Measurements from ENCODE around the gene NUDT9.
A peak's percentile ranks its signal among the peaks of the same experiment; 100 is the strongest.
"Not testable (repeated sequence)": the region's sequence is repeated elsewhere in the genome, so short reads cannot be mapped to it uniquely, and the experiment has no call there.

NUDT9 gene

GRCh38 chr4:87422104-87423052, at the start of gene NUDT9:
Gene NUDT9 (plus strand): TSS chr4:87422573. CDS start chr4:87422906, 333 bp downstream.
- DNase-seq (ENCODE audit: low spot score) = peak; percentile 91

- peak; percentile 33 for DNase-seq (ENCODE audit: low spot score)
Observed at GRCh38 chr4:87375719-87376291, 46.6 kb upstream of the NUDT9 start.

DNA sequence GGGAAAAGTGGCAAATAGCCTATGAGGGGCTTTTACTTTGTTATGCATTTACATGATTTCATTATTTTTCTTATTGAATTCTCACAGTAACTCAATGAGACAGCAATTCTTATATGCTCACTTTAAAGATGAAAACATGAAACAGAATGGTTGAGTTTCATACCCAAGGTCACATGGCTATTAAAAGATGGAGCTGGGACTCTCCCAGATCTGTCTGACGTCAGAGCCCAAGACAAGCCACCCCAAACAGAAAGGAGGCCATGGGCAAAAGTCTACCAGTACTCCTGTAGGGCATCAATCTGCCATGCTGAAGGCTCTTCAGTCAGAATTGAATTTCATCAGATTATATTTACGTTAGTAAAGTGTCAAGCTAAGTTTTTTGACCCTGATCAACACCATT, 44.6 kb upstream of the NUDT9 start:
- DNase-seq (ENCODE audit: low spot score) = no peak

- DNase-seq (ENCODE audit: low spot score) = no peak
Observed at GRCh38 chr4:87382116-87382515, 40.3 kb upstream of the NUDT9 start.

DNA sequence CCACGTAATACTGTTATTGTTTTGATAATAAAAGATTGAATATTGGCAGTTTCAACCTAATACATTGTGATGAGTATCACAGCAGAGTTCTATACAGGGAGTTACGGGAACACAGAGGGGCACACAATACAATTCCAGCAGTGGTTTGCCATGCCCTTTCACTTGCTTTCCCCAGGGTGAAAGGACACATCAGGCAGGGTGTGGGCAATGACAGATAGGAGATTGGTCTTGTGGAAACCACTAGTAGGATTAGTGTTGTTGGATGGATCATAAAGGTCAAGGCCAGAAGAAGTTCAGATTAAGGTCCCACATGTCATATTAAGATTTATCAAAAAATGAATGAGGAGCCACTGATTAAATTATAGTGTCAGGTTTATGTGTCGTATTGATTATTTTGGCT, 39.4 kb upstream of the NUDT9 start:
- no peak for DNase-seq (ENCODE audit: low spot score)

DNA sequence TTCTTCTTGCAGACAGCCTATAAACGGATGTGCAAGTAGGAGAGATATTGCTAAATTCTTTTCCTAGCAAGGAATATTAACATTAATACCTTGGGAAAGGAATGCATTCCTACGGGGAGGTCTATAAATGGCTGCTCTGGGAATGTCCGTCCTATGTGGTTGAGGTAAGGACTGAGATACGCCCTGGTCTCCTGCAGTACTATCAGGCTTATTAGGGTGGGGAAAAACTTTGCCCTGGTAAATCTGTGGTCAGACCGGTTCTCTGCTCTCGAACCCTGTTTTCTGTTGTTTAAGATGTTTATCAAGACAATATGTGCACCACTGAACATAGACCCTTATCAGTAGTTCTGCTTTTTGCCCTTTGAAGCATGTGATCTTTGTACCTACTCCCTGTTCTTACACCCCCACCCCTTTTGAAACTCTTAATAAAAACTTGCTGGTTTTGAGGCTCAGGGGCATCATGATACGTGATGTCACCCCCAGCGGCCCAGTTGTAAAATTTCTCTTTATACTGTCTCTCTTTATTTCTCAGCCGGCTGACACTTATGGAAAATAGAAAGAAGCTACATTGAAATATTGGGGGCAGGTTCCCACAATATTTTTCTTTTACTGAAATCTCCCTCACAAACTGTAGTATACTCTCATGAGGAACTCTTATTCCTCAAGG, 37.8 kb upstream of the NUDT9 start:
- DNase-seq (ENCODE audit: low spot score) = not testable (repeated sequence)

GRCh38 chr4:87387237-87387636, 35.1 kb upstream of the NUDT9 start:
- no peak for DNase-seq (ENCODE audit: low spot score)

DNA sequence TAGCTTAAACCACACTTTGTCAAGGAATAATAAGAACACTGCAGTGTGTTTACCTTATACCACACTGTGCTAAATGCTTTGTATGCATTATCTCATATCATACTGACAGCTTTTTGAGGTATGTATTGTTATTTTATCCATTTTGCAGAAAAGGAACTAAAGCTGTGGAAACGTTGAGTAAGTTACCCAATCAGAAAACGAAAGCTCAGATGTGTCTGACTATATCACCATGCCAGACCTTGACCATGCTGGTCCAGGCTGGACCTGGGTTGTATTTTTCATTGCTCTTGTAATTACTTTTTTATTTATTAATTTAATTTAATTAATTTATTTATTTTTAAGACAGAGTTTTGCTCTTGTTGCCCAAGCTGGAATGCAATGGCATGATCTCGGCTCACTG, 33.5 kb upstream of the NUDT9 start:
- no peak for DNase-seq (ENCODE audit: low spot score)

DNA sequence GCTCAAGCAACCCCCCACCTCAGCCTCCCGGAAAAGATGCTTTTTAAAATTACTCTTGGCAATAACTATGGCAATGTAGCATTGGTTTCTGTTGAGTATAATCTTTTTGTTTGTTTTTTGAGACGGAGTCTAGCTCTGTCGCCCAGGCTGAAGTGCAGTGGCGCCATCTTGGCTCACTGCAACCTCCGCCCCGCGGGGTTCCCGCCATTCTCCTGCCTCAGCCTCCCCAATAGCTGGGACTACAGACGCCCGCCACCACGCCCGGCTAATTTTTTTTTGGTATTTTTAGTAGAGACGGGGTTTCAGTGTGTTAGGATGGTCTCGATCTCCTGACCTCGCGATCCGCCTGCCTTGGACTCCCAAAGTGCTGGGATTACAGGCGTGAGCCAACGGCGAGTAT, 32.3 kb upstream of the NUDT9 start:
- DNase-seq (ENCODE audit: low spot score) = not testable (repeated sequence)

DNA sequence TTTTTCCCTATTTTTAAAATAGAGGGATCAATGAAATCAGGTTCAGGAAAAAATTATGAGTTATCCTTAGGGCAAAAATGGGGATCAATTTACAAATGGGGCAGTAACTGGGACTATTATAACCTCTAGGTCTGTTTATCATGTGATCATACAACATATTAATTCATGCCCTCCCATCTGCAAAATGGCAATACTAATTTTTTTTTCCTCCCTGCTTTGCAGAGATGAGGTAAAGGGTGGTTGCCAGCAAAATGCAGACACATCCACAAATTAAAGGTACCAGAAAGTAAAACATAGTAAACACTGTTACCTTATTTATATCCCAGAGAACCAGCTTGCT, 31.9 kb upstream of the NUDT9 start:
- no peak for DNase-seq (ENCODE audit: low spot score)

GRCh38 chr4:87390891-87391575, 31.3 kb upstream of the NUDT9 start, which contains the start of gene HSD17B11:
Gene HSD17B11 (minus strand): TSS chr4:87391188. CDS start chr4:87391070, 118 bp downstream.
- DNase-seq (ENCODE audit: low spot score) = peak; percentile 89

DNA sequence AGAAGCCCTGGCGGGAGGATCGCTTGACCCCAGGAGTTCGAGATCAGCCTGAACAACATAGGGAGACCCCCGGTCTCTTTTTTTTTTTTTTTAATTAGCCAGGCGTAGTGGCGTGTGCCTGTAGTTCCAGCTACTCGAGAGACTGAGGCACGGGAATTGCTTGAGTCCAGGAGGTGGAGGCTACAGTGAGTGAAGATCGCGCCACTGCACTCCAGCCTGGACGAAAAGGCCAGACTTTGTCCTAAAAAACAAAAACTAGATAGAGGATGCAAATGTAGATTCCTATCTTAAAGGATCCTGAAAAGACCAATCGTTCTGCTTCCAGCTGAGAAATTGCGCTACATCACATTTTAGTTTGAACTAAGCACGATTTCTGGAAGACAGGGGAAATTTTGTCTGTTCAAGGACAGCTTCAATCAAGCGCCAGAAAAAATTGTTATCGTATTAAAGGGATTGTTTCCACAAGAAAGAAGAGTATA, 30.8 kb upstream of the NUDT9 start:
- DNase-seq (ENCODE audit: low spot score) = no peak

DNA sequence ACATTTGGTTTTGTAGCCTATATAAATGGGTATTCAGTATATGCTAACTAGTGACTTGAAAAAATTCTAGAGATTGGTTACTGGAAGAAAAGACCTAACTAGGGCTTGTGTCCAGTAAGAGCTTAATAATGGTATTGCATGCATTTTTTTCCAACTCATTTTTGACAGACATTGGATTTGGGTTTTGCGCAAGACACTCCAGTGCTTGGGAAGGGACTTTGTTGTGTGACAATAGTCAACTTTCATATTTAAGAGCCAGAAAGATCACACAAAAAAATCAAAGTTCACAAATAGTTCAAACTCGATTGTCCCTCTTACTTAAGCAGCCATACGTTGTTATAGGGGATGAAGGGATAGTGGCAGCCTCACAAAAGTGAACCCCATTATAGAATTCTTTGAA, 30.2 kb upstream of the NUDT9 start:
- DNase-seq (ENCODE audit: low spot score) = no peak

GRCh38 chr4:87395073-87395472, 27.3 kb upstream of the NUDT9 start:
- not testable (repeated sequence) for DNase-seq (ENCODE audit: low spot score)

DNA sequence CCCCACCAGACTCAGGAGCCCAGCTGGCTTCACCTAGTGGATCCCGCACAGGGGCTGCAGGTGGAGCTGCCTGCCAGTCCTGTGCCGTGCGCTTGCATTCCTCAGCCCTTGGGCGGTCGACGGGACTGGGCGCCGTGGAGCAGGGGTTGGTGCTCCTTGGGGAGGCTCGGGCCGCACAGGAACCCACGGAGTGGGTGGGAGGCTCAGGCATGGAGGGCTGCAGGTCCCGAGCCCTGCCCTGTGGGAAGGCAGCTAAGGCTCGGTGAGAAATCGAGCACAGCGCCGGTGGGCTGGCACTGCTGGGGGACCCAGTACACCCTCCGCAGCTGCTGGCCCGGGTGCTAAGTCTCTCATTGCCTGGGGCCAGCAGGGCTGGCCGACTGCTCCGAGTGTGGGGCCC, 26.5 kb upstream of the NUDT9 start:
- not testable (repeated sequence) for DNase-seq (ENCODE audit: low spot score)

GRCh38 chr4:87399148-87399547, 23.2 kb upstream of the NUDT9 start:
- DNase-seq (ENCODE audit: low spot score) = no peak

GRCh38 chr4:87399954-87400353, 22.4 kb upstream of the NUDT9 start:
- DNase-seq (ENCODE audit: low spot score) = no peak

GRCh38 chr4:87403732-87404131, 18.6 kb upstream of the NUDT9 start:
- not testable (repeated sequence) for DNase-seq (ENCODE audit: low spot score)

DNA sequence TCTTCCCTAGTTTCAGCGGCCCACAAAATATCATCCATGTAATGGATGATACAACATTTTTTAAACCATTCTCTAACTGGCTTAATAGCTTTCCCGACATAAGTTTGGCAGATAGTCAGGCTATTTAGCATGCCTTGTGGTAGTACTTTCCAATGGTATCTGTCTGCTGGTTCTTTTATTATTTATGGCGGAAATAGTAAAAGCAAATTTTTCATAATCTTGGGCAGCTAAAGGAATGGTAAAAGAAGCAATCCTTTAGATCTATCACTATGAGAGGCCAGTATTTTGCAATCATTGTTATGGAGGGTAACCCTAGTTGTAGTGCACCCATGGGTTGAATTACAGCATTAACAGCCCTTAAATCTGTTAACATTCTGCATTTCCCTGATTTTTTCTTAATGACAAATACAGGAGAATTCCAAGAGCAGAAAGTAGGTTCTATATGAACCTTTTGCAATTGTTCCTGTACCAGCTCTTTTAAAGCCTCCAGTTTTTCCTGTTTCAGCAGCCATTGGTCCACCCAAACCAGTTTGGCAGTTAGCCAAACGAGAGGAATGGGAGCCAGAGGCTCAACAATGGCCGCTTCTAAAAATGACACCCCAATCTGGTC, 17.1 kb upstream of the NUDT9 start:
- no peak for DNase-seq (ENCODE audit: low spot score)

DNA sequence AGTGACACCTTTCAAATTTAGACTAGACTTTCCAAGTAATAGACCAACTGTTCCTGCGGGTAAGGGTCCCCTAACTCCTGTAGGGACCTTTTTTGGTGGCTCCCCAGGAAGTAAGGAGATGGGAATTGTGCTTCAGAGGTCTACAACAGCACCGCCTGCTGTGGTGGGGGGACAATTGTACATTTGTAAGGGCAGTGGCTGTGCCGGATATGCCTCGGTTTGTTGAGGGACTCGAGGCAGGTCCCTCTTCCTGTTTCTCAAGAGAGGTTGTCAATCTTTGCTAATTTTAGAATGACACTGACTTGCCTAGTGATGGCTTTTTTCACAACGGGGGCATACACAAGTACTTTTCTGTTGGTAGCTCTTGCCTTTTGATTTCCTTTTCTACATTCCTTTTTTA, 15.9 kb upstream of the NUDT9 start:
- no peak for DNase-seq (ENCODE audit: low spot score)

DNA sequence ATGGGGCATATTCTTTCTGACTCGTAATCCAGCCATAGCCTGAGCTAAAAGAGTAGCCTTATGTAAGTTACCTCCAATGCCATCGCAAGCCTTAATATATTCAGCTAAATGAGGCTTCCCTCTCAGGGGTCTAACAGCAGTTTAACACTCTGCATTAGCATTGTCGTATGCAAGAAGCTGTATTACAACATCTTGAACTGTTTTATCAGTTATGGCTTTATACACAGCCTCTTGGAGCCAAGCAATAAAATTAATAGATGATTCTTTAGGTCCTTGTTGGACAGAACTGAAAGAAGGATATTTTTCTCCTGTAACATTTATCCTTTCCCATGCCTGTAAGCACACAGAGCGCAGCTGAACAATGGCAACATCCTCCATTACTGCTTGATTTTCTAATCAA, 15.5 kb upstream of the NUDT9 start:
- not testable (repeated sequence) for DNase-seq (ENCODE audit: low spot score)
